ENCODE results near the gene ACOXL. TPM values are rescaled to one million over a fixed set of nuclear protein-coding genes. Genes with fewer than 3 reads are reported as not detected.

The ACOXL gene
- total and polyA plus RNA-seq, 2 of the 8 experiments (the other 6 are each of a cell fraction or from before 2014, with no cell fraction given): 11.4 to 20.6 TPM

- FAIRE-seq (no peak), DNase-seq (ENCODE audit: low read depth in 1 of 2, low spot score in 2 of 2) (no peak)
- no peak overlapping the region for H4K5ac ChIP-seq (ENCODE audit: insufficient read length, low read depth, low read length)
- H2BK5ac ChIP-seq (ENCODE audit: low read depth, low read length): no peak overlapping the region
- no peak overlapping the region for H3K4ac ChIP-seq (replicated peaks; ENCODE audit: insufficient read length, low read depth, low read length)
- no peak for TF ChIP-seq BCL11A (IDR thresholded peaks at IDR 0.05; ENCODE audit: low read depth in 2 of 2, low read length in 2 of 2)
- no peak for TF ChIP-seq RXRA (IDR thresholded peaks at IDR 0.05; ENCODE audit: insufficient read depth, low read depth, low read length)
- no peak for TF ChIP-seq SP2 (IDR thresholded peaks at IDR 0.05; ENCODE audit: low read length)
- TF ChIP-seq SAP30 (IDR thresholded peaks at IDR 0.05; ENCODE audit: insufficient read depth, insufficient replicate concordance, low read length): no peak
- TF ChIP-seq RFX5 (IDR thresholded peaks at IDR 0.05; ENCODE audit: borderline replicate concordance, low read depth, low read length): no peak
- no peak for TF ChIP-seq E2F6 (IDR thresholded peaks at IDR 0.05)
- TF ChIP-seq FOSL1 (IDR thresholded peaks at IDR 0.05; ENCODE audit: insufficient read depth, low read depth, low read length): no peak
- no peak for TF ChIP-seq ATF3 (IDR thresholded peaks at IDR 0.05; ENCODE audit: insufficient read depth, low read depth, low read length)
- H2AK5ac ChIP-seq (ENCODE audit: low read depth, low read length): no peak overlapping the region
- H3K18ac ChIP-seq (ENCODE audit: extremely low read depth, low read length): no peak overlapping the region
- no peak overlapping the region for H3K4me2 ChIP-seq (ENCODE audit: insufficient read depth in 1 of 2, low read depth in 2 of 2, low read length in 2 of 2)
- no peak overlapping the region for H3K4me3 ChIP-seq (ENCODE audit: extremely low read depth in 1 of 4, insufficient read depth in 2 of 4, low read depth in 3 of 4, low read length in 4 of 4)
- no peak overlapping the region for H3K27ac ChIP-seq (ENCODE audit: low read depth, low read length)
- H3K23me2 ChIP-seq (ENCODE audit: low read depth, low read length): peaks cover 4% of the 10 kb centered on the region; the same call in 1 of the 2 replicates
- H2BK15ac ChIP-seq (ENCODE audit: low read length): no peak overlapping the region
- no peaks in the 10 kb centered on the region for H3K79me2 ChIP-seq (ENCODE audit: control insufficient read depth in 1 of 2, insufficient read depth in 2 of 2, low read length in 2 of 2)
- peaks cover 0 to 24% (median 9%) of the 10 kb centered on the region in 4 experiments; a peak in 5 of 8 replicates for H3K36me3 ChIP-seq (ENCODE audit: control insufficient read depth in 2 of 4, insufficient read depth in 4 of 4, low read length in 3 of 4)
- ChIA-PET POLR2A (ENCODE audit: partially characterized antibody) (no interaction called here), CTCF (ENCODE audit: partially characterized antibody) (interaction anchor here (0.6 to 2.0 kb wide), 15 partner anchors 8 to 280 kb away, joined by 3 to 10 read pairs (median 4); no protein-coding TSS in a partner anchor)
- H4K8ac ChIP-seq (ENCODE audit: extremely low read depth, insufficient read depth, low read length): no peak overlapping the region
- H3K27me3 ChIP-seq (replicated peaks in 1 of 4; ENCODE audit: control insufficient read depth in 3 of 4, extremely low read depth in 1 of 4, insufficient read depth in 3 of 4, low read length in 3 of 4): no peaks in the 10 kb centered on the region
- H3K79me1 ChIP-seq (ENCODE audit: low read depth, low read length): no peaks in the 10 kb centered on the region
- no peak overlapping the region for H2BK20ac ChIP-seq (ENCODE audit: low read length)
- no peak overlapping the region for H3K14ac ChIP-seq (ENCODE audit: insufficient read length)
- H3K9me3 ChIP-seq (ENCODE audit: insufficient read depth in 2 of 2, low read depth in 1 of 2, low read length in 1 of 2): 0 out of 4 replicates have a peak, but pooled peaks cover 0 to 6% of the 10 kb centered on the region in 2 experiments
- no peaks in the 10 kb centered on the region for H4K20me1 ChIP-seq (replicated peaks in 1 of 2; ENCODE audit: control insufficient read depth in 1 of 2, insufficient read depth in 2 of 2, low read length in 2 of 2)
- 0 out of 2 replicates have a peak overlapping the region, but pooled peaks have one; percentile 7 for H2BK12ac ChIP-seq (ENCODE audit: low read depth, low read length)
- 97% methylated on average over 3 of the region's 3 CpGs; no CpG with 5 or more reads in 1 of the 2 experiments for WGBS, 2 experiments (ENCODE audit: extremely low coverage in 1 of 2, insufficient coverage in 1 of 2, insufficient read length in 1 of 2, insufficient replicate concordance in 2 of 2, low coverage in 1 of 2, low lambda C conversion rate in 2 of 2, missing lambda C conversion rate in 1 of 2)
- no peak overlapping the region for H2BK120ac ChIP-seq (replicated peaks; ENCODE audit: low read depth, low read length)
- H3K9ac ChIP-seq (replicated peaks in 1 of 4; ENCODE audit: extremely low read depth in 1 of 4, low read depth in 3 of 4, low read length in 3 of 4): no peak overlapping the region
- no peak overlapping the region for H2AFZ ChIP-seq (ENCODE audit: low read length)
- no peaks in the 10 kb centered on the region for H3K4me1 ChIP-seq (replicated peaks in 1 of 4; ENCODE audit: control insufficient read depth in 3 of 4, insufficient read depth in 4 of 4, low read length in 3 of 4)
- no peak overlapping the region for H3K23ac ChIP-seq (ENCODE audit: insufficient read length)
- H3K56ac ChIP-seq (replicated peaks; ENCODE audit: insufficient read length, low read depth, low read length): no peak overlapping the region
- no peak overlapping the region for H4K91ac ChIP-seq (replicated peaks; ENCODE audit: insufficient read length, low read length)
Measured at GRCh38 chr2:110819711-110820110, 87.3 kb downstream of the ACOXL start.
